ENCODE results near the gene MGRN1. TPM values are rescaled to one million over a fixed set of nuclear protein-coding genes. Genes with fewer than 3 reads are reported as not detected.

Gene MGRN1
- total and polyA plus RNA-seq, 2 of the 13 experiments (the other 11 are each of a cell fraction or from before 2014, with no cell fraction given), result 11.9 to 12.6 TPM

GRCh38 chr16:4613636-4614570 is 10.7 kb upstream of the MGRN1 start (continued):
- no peak for TF ChIP-seq GLMP (CRISPR knock-in tag; IDR thresholded peaks at IDR 0.05; ENCODE audit: borderline replicate concordance)
- TF ChIP-seq CSRNP1 (CRISPR knock-in tag; IDR thresholded peaks at IDR 0.05), result peak; percentile 47; the same call in 1 of the 2 replicates
- no peak for TF ChIP-seq FIP1L1 (IDR thresholded peaks at IDR 0.05; ENCODE audit: borderline replicate concordance, insufficient read depth, low read depth, low read length)
- no peak for TF ChIP-seq U2AF2 (IDR thresholded peaks at IDR 0.05; ENCODE audit: low read depth, low read length)
- TF ChIP-seq SP5 (CRISPR knock-in tag; IDR thresholded peaks at IDR 0.05; ENCODE audit: borderline replicate concordance, low read depth), result peak; percentile 42; the same call in 1 of the 2 replicates
- TF ChIP-seq HES4 (CRISPR knock-in tag; IDR thresholded peaks at IDR 0.05; ENCODE audit: borderline replicate concordance), result peak; percentile 64; the same call in 1 of the 2 replicates
- no peak for TF ChIP-seq ZFP36L1 (CRISPR knock-in tag; IDR thresholded peaks at IDR 0.05)
- TF ChIP-seq ZNF816 (CRISPR knock-in tag; IDR thresholded peaks at IDR 0.05; ENCODE audit: borderline replicate concordance), result 0 out of 2 replicates have a peak, but pooled peaks have one; percentile 45
- TF ChIP-seq MNT (IDR thresholded peaks at IDR 0.05), result peak; percentile 80
- TF ChIP-seq TFDP1 (CRISPR knock-in tag; IDR thresholded peaks at IDR 0.05; ENCODE audit: borderline replicate concordance), result peak; percentile 45; the same call in 1 of the 2 replicates
- TF ChIP-seq ZC3H13 (CRISPR knock-in tag; IDR thresholded peaks at IDR 0.05), result peak; percentile 72; the same call in 1 of the 2 replicates
- TF ChIP-seq RXRB (CRISPR knock-in tag; IDR thresholded peaks at IDR 0.05; ENCODE audit: borderline replicate concordance), result 0 out of 2 replicates have a peak, but pooled peaks have one; percentile 26
- peak; percentile 47; the same call in 1 of the 2 replicates for TF ChIP-seq SKIL (CRISPR knock-in tag; IDR thresholded peaks at IDR 0.05; ENCODE audit: borderline replicate concordance)
- no peak for TF ChIP-seq ARHGAP35 (CRISPR knock-in tag; IDR thresholded peaks at IDR 0.05; ENCODE audit: borderline replicate concordance)
- no peak for TF ChIP-seq SOX13 (IDR thresholded peaks at IDR 0.05)
- TF ChIP-seq SOX13 (CRISPR knock-in tag; conservative IDR thresholded peaks at IDR 0.05 in 1 of 2, IDR thresholded peaks at IDR 0.05 in 1 of 2), result no peak
- TF ChIP-seq ZBTB21 (CRISPR knock-in tag; IDR thresholded peaks at IDR 0.05), result no peak
- 0 out of 2 replicates have a peak, but pooled peaks have one; percentile 20 for TF ChIP-seq CBFB (CRISPR knock-in tag; IDR thresholded peaks at IDR 0.05)
- TF ChIP-seq YEATS4 (CRISPR knock-in tag; IDR thresholded peaks at IDR 0.05; ENCODE audit: borderline replicate concordance), result 0 out of 2 replicates have a peak, but pooled peaks have one; percentile 16

Measured in HepG2 (cell line).